Mesodermal cell (in vitro differentiated cells): ENCODE measurements around the gene ARHGEF7.

Experiments
- H3K27ac ChIP-seq: 2 replicates; pipeline ENCODE4 v1.7.0; 2013; ENCODE audit warnings: mild to moderate bottlenecking, low read depth, low read length, moderate library complexity; ENCODE audit not compliant: severe bottlenecking
- H3K36me3 ChIP-seq: 2 replicates; pipeline ENCODE4 v1.7.1; 2013; ENCODE audit warnings: mild to moderate bottlenecking, low read length, moderate library complexity; ENCODE audit not compliant: control insufficient read depth, insufficient read depth
- H3K4me1 ChIP-seq: one replicate; pipeline ENCODE4 v1.7.1; 2013; ENCODE audit warnings: mild to moderate bottlenecking, low read length; ENCODE audit not compliant: insufficient read depth, control insufficient read depth, poor library complexity, severe bottlenecking
- H3K4me3 ChIP-seq: 2 replicates; pipeline ENCODE4 v1.7.0; 2013; ENCODE audit warnings: low read length, control low read depth, mild to moderate bottlenecking; ENCODE audit not compliant: insufficient read depth, poor library complexity, severe bottlenecking; ENCODE audit errors: extremely low read depth
- H3K9me3 ChIP-seq: 2 replicates; pipeline ENCODE4 v1.7.1; 2013; ENCODE audit warnings: mild to moderate bottlenecking, low read length, moderate library complexity; ENCODE audit not compliant: control insufficient read depth
- WGBS, 2 experiments: methylation state at CpG; one replicate each; pipeline ENCODE4 v1.1.5; 2013; ENCODE audit warnings: missing lambda C conversion rate in 2 of 2; ENCODE audit not compliant: insufficient coverage in 2 of 2; 5-methylcytosine and 5-hydroxymethylcytosine counted together

The ARHGEF7 gene

GRCh38 chr13:111302045-111302726, 187.1 kb downstream of the ARHGEF7 start:
- no peaks in the 10 kb centered on the region for H3K9me3 ChIP-seq
- H3K4me3 ChIP-seq = no peak overlapping the region
- H3K27ac ChIP-seq = no peak overlapping the region
- H3K36me3 ChIP-seq = peaks cover 78% of the 10 kb centered on the region
- 90 to 91% methylated on average over 18 to 22 of the region's 22 CpGs for WGBS, 2 experiments
- H3K4me1 ChIP-seq = no peaks in the 10 kb centered on the region

- Histone ChIP-seq H3K36me3 (peaks cover 78% of the 10 kb centered on the region), H3K4me3 (no peak overlapping the region), H3K27ac (no peak overlapping the region), H3K4me1 (no peaks in the 10 kb centered on the region), H3K9me3 (no peaks in the 10 kb centered on the region)
- 96 to 97% methylated on average over 8 of the region's 11 CpGs for WGBS, 2 experiments
These were observed 188.4 kb downstream of the ARHGEF7 start for GRCh38 chr13:111303559-111303958.

GRCh38 chr13:111304041-111304544, 189.0 kb downstream of the ARHGEF7 start:
- Histone ChIP-seq H3K9me3 (no peaks in the 10 kb centered on the region), H3K36me3 (peaks cover 78% of the 10 kb centered on the region), H3K4me3 (no peak overlapping the region), H3K4me1 (no peaks in the 10 kb centered on the region), H3K27ac (no peak overlapping the region)
- 98 to 99% methylated on average over 13 to 14 of the region's 15 CpGs for WGBS, 2 experiments

GRCh38 chr13:111304603-111305289, 189.6 kb downstream of the ARHGEF7 start:
- H3K36me3 ChIP-seq = peaks cover 79% of the 10 kb centered on the region
- H3K4me3 ChIP-seq = no peak overlapping the region
- no peak overlapping the region for H3K27ac ChIP-seq
- H3K4me1 ChIP-seq = no peaks in the 10 kb centered on the region
- 90 to 97% methylated on average over 17 to 19 of the region's 20 CpGs for WGBS, 2 experiments
- H3K9me3 ChIP-seq = no peaks in the 10 kb centered on the region

- Histone ChIP-seq H3K27ac (no peak overlapping the region), H3K36me3 (peaks cover 33% of the 10 kb centered on the region), H3K9me3 (peaks cover 9% of the 10 kb centered on the region), H3K4me1 (no peaks in the 10 kb centered on the region), H3K4me3 (no peak overlapping the region)
- 96 to 97% methylated on average over 14 to 15 of the region's 17 CpGs for WGBS, 2 experiments
These were observed 198.0 kb downstream of the ARHGEF7 start for GRCh38 chr13:111312944-111313590.

GRCh38 chr13:111313911-111314425, 198.9 kb downstream of the ARHGEF7 start:
- Histone ChIP-seq H3K4me1 (no peaks in the 10 kb centered on the region), H3K27ac (no peak overlapping the region), H3K36me3 (peaks cover 28% of the 10 kb centered on the region), H3K4me3 (no peak overlapping the region), H3K9me3 (peaks cover 9% of the 10 kb centered on the region)
- 90 to 98% methylated on average over 8 to 13 of the region's 14 CpGs for WGBS, 2 experiments

- H3K27ac ChIP-seq = no peak overlapping the region
- peaks cover 9% of the 10 kb centered on the region for H3K9me3 ChIP-seq
- WGBS, 2 experiments = 89 to 94% methylated on average over 6 of the region's 6 CpGs
- no peaks in the 10 kb centered on the region for H3K4me1 ChIP-seq
- H3K4me3 ChIP-seq = no peak overlapping the region
- peaks cover 26% of the 10 kb centered on the region for H3K36me3 ChIP-seq
These were observed 199.7 kb downstream of the ARHGEF7 start for GRCh38 chr13:111314852-111315251.

GRCh38 chr13:111315347-111315995, 200.4 kb downstream of the ARHGEF7 start:
- H3K9me3 ChIP-seq = peaks cover 4% of the 10 kb centered on the region
- H3K36me3 ChIP-seq = peaks cover 24% of the 10 kb centered on the region
- 90 to 91% methylated on average over 14 to 15 of the region's 15 CpGs for WGBS, 2 experiments
- H3K4me1 ChIP-seq = no peaks in the 10 kb centered on the region
- no peak overlapping the region for H3K4me3 ChIP-seq
- no peak overlapping the region for H3K27ac ChIP-seq

GRCh38 chr13:111316161-111316730, 201.1 kb downstream of the ARHGEF7 start:
- Histone ChIP-seq H3K36me3 (peaks cover 18% of the 10 kb centered on the region), H3K27ac (no peak overlapping the region), H3K9me3 (peaks cover 3% of the 10 kb centered on the region), H3K4me1 (no peaks in the 10 kb centered on the region), H3K4me3 (no peak overlapping the region)
- 92 to 96% methylated on average over 9 to 11 of the region's 12 CpGs for WGBS, 2 experiments

GRCh38 chr13:111317042-111317550, 202.0 kb downstream of the ARHGEF7 start:
- Histone ChIP-seq H3K4me1 (no peaks in the 10 kb centered on the region), H3K4me3 (no peak overlapping the region), H3K36me3 (peaks cover 11% of the 10 kb centered on the region), H3K27ac (no peak overlapping the region), H3K9me3 (peaks cover 3% of the 10 kb centered on the region)
- 94 to 95% methylated on average over 11 to 12 of the region's 14 CpGs for WGBS, 2 experiments
